HUES6 (cell line): ENCODE measurements around the gene EMX1.

ENCODE experiments used
- H3K27ac ChIP-seq: 2 replicates; pipeline ENCODE4 v1.7.0; 2013; ENCODE audit warnings: low read depth, mild to moderate bottlenecking, low read length, inconsistent platforms
- H3K27me3 ChIP-seq: 2 replicates; pipeline ENCODE4 v1.6.1; 2013; ENCODE audit warnings: low read length; ENCODE audit not compliant: control insufficient read depth, insufficient read depth
- H3K36me3 ChIP-seq: 2 replicates; pipeline ENCODE4 v1.6.1; 2013; ENCODE audit warnings: low read length; ENCODE audit not compliant: control insufficient read depth, insufficient read depth
- H3K4me1 ChIP-seq: 2 replicates; pipeline ENCODE4 v1.6.1; 2013; ENCODE audit warnings: low read length; ENCODE audit not compliant: control insufficient read depth, insufficient read depth
- H3K4me3 ChIP-seq: 2 replicates; pipeline ENCODE4 v1.5.1; 2013; ENCODE audit warnings: low read depth, low read length
- H3K9ac ChIP-seq: one replicate; pipeline ENCODE4 v1.6.1; 2013; ENCODE audit warnings: mild to moderate bottlenecking, low read length
- H3K9me3 ChIP-seq: 2 replicates; pipeline ENCODE4 v1.6.1; 2013; ENCODE audit warnings: low read depth, low read length; ENCODE audit not compliant: control insufficient read depth, insufficient read depth

EMX1 gene

DNA sequence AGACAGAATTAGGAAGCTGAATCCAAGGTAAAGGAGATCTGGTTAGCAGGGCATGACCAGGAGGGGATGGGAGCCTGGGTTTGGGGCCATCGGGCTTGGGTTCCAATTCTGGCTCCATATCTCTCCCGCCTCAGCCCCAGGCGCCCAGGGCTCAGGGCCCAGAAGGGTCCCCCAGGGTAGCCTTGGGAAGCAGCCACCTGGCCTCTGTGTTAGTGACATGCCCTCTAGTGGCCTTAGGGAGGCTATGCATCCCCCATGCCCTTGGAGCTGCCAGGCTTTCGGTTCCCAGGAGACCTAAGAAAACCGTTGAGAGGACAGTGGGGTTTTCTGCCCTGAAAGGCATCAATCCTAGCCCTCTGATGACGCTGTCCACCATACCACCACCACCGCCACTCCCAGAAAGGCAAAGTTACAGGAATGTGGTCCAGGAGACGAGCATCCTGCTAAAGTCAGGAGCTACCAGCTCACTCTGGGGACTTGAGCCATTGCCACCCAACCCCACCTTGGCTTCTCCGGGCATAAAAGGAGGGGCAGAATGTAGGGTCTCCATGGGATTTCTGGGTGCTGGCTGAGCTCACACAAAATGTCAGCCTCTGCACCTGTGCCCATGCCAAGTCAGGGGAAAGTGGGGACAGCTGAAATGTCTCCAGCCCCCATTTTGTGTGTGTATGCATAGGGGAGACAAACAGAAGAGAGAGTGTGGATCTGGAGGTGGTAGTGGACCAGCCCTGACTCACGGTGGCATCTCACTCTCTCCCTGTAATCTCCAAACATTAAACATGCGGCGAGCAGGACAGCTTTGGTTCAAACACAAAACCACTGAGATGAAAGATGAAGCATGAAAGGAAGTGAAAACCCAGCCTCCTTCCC lies 56.5 kb downstream of the EMX1 start:
- no peaks in the 10 kb centered on the region for H3K9me3 ChIP-seq
- H3K4me1 ChIP-seq: peaks cover 15% of the 10 kb centered on the region
- H3K9ac ChIP-seq: no peak overlapping the region
- no peaks in the 10 kb centered on the region for H3K36me3 ChIP-seq
- no peaks in the 10 kb centered on the region for H3K27me3 ChIP-seq
- no peak overlapping the region for H3K27ac ChIP-seq
- H3K4me3 ChIP-seq: no peak overlapping the region

DNA sequence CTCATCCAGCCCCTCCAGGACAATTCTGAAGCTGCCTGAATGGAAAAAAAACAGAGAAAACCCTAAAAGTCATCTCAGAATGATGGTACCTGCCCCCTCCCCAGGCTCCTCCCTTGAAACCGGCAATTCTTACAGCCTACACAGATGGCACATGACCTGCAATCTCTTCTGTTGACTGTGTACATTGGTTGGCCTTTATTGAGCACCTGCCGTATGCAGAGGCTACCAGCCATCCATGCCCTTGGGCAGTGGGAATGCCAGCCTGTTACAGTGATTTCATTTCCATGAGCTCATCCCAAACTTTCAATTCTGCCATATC lies 57.1 kb downstream of the EMX1 start:
- no peak overlapping the region for H3K9ac ChIP-seq
- H3K27ac ChIP-seq: no peak overlapping the region
- no peaks in the 10 kb centered on the region for H3K36me3 ChIP-seq
- H3K27me3 ChIP-seq: no peaks in the 10 kb centered on the region
- peaks cover 15% of the 10 kb centered on the region for H3K4me1 ChIP-seq
- no peaks in the 10 kb centered on the region for H3K9me3 ChIP-seq
- no peak overlapping the region for H3K4me3 ChIP-seq

DNA sequence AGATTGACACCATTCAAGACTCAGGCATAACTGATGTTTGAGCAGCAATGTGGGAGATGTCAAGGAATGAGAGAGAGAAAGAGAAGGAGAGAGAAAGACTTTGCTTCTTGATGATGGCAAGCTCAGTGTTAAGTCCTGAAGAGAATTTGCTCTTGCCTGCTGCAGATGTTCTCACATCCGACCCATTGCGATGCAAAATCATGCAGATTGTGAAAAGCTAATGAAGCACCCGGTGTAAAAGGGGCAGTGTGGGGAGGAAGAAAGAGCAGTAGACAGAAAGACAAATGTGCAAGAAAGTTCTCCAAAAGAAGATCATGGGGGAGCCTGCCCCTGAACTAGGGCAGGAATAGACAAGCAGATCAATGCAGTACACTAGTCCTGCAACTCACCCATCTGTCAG lies 57.7 kb downstream of the EMX1 start:
- Histone ChIP-seq H3K4me1 (peaks cover 17% of the 10 kb centered on the region), H3K27me3 (no peaks in the 10 kb centered on the region), H3K9me3 (no peaks in the 10 kb centered on the region), H3K36me3 (no peaks in the 10 kb centered on the region), H3K9ac (no peak overlapping the region), H3K27ac (no peak overlapping the region), H3K4me3 (no peak overlapping the region)

DNA sequence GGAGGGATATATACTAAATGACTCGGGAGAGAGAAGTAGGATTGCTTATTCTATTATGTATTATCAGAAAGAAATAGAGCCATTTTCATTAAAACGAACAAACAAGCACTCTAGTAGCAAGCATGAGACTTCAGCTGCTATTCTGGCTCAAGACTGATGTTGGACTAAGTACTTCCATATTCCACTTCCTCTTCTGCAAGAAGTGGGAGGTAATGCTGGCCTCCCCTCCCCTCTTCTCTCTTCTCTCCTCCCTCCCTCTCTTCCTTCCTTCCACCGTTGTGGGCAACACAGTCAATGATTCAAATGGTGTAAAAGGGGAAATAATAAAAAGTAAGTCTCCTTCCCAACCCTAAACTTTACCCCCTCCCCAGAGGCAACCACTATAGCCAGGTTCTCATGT lies 62.6 kb downstream of the EMX1 start:
- H3K36me3 ChIP-seq: peaks cover 5% of the 10 kb centered on the region
- no peak overlapping the region for H3K9ac ChIP-seq
- peaks cover 11% of the 10 kb centered on the region for H3K4me1 ChIP-seq
- H3K9me3 ChIP-seq: no peaks in the 10 kb centered on the region
- H3K27ac ChIP-seq: no peak overlapping the region
- H3K4me3 ChIP-seq: no peak overlapping the region
- no peaks in the 10 kb centered on the region for H3K27me3 ChIP-seq

DNA sequence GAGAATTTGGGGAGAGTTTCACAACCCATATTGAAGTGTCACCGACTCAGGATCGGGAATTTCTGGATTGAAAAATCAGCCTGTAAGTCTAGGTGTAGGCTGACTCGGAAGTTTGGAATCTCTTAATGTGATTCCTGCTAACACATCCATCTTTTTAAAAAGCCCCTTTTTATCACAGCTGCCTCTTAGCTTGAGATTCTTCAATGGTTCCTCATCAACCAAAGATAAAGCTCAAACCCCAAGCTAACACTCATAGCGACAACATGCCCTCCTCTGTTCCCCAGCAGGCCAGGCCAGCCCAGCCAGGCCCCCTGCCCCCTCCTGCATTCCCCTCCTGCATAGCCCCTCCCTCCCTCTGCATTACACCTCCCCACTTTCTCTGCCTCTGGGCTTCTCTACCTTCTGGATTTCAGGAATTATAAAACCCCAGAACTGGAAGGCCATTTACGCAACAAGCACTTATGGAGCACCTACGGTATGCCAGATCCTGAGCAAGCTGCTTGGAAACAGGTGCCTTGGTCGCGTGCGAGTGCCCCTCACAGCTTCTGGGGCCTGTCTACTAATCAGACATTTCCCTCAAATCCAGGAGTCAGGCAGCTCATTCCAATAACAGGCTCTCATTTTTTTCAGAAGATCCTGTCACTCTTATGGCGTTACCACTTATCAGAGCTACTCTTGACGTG lies 63.4 kb downstream of the EMX1 start:
- Histone ChIP-seq H3K36me3 (peaks cover 5% of the 10 kb centered on the region), H3K4me1 (peaks cover 7% of the 10 kb centered on the region), H3K9ac (no peak overlapping the region)

DNA sequence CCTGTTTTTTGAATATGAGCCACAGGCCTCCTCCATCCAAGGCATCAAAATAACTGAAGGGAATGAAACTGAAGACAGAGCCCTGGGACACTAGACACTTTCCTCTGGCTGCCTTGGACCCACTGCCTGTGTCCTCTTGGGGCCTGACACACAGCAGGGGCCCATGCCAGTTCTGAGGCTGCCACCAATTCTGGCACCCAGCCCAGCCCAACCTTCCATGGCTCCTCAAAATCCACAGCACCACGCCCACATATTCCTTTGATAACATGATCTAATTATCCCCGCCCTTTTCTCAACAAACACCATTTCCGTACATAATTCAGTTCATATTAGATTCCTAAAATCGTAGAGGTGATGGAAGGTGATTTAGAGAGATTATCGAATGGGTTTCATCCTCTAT lies 64.2 kb downstream of the EMX1 start:
- H3K27me3 ChIP-seq: no peaks in the 10 kb centered on the region
- no peak overlapping the region for H3K4me3 ChIP-seq
- no peak overlapping the region for H3K27ac ChIP-seq
- no peak overlapping the region for H3K9ac ChIP-seq
- H3K4me1 ChIP-seq: peaks cover 7% of the 10 kb centered on the region
- no peaks in the 10 kb centered on the region for H3K9me3 ChIP-seq
- H3K36me3 ChIP-seq: peaks cover 5% of the 10 kb centered on the region

More for the DNA sequence above, 63.4 kb downstream of the EMX1 start:
- Histone ChIP-seq H3K9me3 (no peaks in the 10 kb centered on the region), H3K27me3 (no peaks in the 10 kb centered on the region), H3K4me3 (no peak overlapping the region), H3K27ac (no peak overlapping the region)

DNA sequence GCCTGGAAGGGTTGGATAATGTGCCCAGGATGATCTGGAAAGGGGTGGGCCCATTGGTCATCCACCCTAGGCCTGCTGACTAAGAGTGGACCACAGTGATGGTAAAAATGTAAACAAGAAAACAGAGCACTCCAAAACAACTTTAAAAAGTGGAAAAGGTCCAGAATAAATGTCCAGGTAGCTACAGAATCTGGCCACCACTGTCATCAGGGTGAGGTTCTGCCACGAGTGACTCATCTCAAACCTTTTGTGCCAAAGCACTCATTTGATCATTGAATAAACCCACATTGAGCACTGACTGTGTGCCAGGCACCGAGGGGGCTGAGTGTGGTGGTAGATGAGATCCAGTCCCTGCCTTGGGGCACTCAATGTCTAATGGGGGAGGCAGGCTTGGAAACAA lies 64.9 kb downstream of the EMX1 start:
- H3K9ac ChIP-seq: no peak overlapping the region
- H3K27ac ChIP-seq: no peak overlapping the region
- peaks cover 7% of the 10 kb centered on the region for H3K4me1 ChIP-seq
- H3K4me3 ChIP-seq: no peak overlapping the region
- no peaks in the 10 kb centered on the region for H3K9me3 ChIP-seq
- peaks cover 5% of the 10 kb centered on the region for H3K36me3 ChIP-seq
- no peaks in the 10 kb centered on the region for H3K27me3 ChIP-seq

DNA sequence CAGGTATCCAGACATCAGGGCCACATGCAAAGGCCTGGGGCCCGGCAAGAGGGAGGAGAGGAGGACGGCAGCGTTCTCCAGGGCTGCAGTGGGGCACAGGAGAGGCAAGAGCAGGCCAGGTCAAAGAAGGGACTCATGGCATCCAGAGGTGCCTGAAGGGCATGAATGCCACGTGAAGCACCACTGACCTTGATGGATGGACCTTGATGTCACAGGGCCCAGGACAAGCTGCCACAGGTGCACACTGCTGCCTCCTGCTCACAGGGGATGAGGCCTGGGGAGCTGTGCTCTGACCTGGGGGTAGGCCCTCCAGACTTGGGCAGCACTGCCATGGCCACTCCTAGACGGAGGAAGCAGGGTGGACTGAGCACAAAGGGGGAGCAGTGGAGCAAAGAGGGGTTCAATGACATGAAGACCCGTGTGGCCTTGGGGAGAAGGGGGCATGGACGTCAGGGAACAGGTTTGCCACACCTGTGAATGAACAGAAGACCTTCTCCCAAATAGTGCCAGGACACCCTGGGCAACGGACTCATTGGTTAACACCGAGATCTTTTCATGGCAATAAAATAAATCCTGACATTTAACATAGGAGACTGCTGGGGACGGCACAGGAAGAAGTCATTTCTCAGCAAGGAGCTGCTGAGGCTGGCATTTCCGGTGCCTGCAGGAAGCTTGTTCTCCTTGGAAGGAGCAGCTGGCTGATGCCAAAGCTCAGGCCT lies 65.6 kb downstream of the EMX1 start:
- H3K9me3 ChIP-seq: no peaks in the 10 kb centered on the region
- no peak overlapping the region for H3K27ac ChIP-seq

DNA sequence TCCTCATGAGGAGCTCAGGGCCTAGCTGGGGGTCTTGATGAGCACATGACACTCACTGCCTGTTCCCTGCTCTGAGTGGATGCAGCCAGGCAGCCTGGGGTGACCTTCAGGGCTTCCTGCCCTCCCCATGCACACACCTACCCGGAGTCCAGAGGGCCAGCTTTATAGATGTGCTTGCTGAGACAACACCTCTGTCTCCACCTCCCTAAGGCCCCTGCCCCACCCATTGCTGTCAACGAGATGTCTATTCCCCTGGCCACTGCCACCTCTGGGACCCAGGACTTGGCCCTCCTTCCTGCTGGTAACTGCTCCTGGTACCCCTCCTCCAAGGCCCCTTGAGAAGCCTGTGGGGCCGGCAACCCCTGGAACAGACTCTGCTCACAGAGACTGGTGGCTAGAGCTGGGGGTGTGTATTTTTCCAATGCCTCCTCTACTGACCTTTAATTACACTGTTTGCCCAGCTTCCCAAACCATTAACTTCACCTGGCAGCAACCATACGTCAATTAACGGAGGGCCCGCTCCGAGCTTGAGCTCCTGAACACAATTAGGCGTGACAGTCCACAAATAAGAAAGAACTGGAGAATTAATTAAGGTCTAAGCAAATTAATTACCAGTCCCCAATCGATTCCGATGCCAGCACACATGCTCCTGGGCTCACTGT lies 66.3 kb downstream of the EMX1 start:
- H3K9me3 ChIP-seq: no peaks in the 10 kb centered on the region
- peaks cover 10% of the 10 kb centered on the region for H3K36me3 ChIP-seq
- no peak overlapping the region for H3K9ac ChIP-seq
- no peaks in the 10 kb centered on the region for H3K27me3 ChIP-seq
- H3K4me3 ChIP-seq: no peak overlapping the region
- no peak overlapping the region for H3K27ac ChIP-seq
- H3K4me1 ChIP-seq: peaks cover 7% of the 10 kb centered on the region

More for the DNA sequence above, 65.6 kb downstream of the EMX1 start:
- H3K27me3 ChIP-seq: no peaks in the 10 kb centered on the region
- no peak overlapping the region for H3K9ac ChIP-seq
- H3K4me1 ChIP-seq: peaks cover 7% of the 10 kb centered on the region
- H3K4me3 ChIP-seq: no peak overlapping the region
- peaks cover 8% of the 10 kb centered on the region for H3K36me3 ChIP-seq

DNA sequence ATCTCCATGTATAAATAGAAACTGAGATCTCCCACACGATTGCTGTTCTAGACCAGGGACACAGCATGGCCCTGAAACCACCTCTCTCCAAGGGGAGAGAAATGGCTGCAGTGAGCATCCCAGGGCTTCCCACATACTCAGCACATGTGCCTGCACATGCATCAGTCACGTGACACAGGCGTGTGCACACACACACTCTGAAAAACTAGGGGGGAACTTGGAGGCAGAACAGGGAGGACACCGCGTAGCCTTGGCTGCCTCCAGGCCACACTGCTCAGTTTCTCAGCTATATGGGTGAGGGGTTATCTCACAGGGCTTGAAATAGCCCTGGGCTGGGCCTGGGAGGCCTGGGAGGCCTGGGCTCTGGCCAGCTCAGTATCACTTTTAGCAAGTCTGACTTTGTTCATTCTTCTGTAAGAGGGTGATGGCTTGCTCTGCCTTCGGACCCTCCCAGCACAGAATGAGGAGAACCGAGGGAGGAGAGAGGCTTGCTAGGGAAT lies 66.9 kb downstream of the EMX1 start:
- H3K27me3 ChIP-seq: no peaks in the 10 kb centered on the region
- peaks cover 10% of the 10 kb centered on the region for H3K36me3 ChIP-seq
- H3K9ac ChIP-seq: no peak overlapping the region
- H3K9me3 ChIP-seq: no peaks in the 10 kb centered on the region
- H3K4me1 ChIP-seq: peaks cover 7% of the 10 kb centered on the region
- H3K4me3 ChIP-seq: no peak overlapping the region
- no peak overlapping the region for H3K27ac ChIP-seq
